GM21619 (cell line): ENCODE measurements around the gene MAP2K1.
"Not testable (repeated sequence)": the region's sequence is repeated elsewhere in the genome, so short reads cannot be mapped to it uniquely, and the experiment has no call there.

Experiments used
- ATAC-seq: cut with Tn5 transposase; IDR thresholded peaks from one replicate; pipeline ENCODE4 v1.9.1; 2021; ENCODE audit not compliant: unreplicated experiment

Gene MAP2K1

DNA sequence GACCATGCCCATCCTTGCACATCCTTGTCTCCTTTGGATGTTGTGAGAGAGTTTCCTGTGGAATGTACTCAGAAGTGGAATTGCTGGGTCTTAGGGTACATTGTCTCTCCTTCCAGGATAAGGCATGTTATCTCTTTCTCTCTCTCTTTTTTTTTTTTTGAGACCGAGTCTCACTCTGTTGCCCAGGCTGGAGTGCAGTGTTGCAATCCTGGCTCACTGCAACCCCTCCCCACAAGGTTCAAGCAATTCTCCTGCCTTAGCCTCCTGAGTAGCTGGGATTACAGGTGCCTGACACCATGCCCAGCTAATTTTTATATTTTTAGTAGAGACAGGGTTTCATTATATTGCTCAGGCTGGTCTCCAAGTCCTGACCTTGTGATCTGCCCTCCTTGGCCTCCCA lies 6.3 kb downstream of the MAP2K1 start:
- not testable (repeated sequence) for ATAC-seq

DNA sequence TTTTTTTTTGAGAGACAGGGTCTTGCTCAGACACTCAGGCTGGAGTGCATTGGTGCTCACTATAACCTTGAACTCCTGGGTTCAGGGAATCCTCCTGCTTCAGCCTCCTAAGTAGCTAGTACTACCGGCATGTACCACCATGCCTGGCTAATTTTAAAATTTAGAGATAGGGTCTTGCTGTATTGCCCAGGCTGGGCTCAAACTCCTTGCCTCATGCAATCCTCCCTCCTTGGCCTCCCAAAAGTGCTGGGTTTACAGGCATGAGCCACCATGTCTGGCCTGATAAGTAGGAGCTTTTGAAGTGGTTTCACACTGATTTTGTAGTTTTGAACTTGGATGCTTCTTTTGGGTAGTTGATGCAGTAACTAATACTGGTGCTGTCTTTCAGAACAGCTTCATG lies 7.8 kb downstream of the MAP2K1 start:
- no peak for ATAC-seq

DNA sequence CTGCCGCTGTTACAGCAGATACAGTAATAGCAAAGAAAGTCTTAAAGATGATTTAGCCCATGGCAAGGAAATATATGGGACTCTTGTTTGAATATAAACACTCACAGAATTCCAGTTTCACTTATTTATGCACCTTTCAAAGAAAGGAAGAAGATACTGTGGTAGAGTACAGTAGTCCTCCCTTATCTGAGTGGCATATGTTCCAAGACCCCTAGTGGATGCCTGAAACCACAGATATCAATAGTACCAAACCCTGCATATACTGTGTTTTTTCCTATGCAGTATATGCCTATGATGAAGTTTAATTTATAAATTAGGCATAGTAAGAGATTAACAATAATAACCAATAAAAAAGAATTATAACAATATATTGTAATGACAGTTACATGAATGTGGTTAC lies 8.2 kb downstream of the MAP2K1 start:
- ATAC-seq = no peak

DNA sequence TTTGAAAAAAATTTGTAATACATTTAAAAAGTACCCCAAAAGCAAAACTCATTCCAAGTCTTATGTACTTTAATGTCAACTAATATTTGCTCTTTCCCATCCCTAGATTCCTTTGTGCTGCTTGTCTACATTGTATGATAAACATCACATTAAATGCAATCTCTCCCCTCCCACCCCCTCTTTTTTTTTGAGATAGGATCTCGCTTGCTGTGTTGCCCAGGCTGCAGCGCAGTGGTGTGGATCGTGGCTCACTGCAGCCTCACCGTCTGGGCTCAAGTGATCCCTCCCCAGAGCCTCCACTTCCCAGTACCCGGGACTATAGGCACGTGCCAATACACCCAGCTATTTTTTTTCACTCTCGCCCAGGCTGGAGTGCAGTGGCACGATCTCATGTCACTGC lies 12.6 kb downstream of the MAP2K1 start:
- no peak for ATAC-seq

DNA sequence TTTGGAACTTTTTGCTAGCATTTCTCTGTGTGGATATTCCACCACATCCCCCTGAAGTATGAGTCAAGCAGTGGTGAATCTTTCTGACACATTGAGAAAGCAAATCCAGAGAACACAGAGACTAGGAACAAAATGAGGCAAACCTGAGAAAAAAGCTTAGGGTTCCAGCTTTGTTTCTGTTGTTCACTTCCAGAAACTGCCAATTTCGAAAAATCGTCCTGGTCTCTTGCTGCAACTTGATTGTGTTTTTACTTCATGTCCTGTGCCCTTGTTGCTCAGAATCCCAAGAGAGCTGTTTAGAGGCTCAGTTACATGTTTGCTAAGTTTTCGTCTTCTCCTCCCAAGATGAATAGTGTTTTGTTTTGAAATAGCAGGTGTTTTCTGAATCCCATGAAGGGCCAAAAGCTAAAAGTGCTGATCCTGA lies 13.7 kb downstream of the MAP2K1 start:
- ATAC-seq = no peak

DNA sequence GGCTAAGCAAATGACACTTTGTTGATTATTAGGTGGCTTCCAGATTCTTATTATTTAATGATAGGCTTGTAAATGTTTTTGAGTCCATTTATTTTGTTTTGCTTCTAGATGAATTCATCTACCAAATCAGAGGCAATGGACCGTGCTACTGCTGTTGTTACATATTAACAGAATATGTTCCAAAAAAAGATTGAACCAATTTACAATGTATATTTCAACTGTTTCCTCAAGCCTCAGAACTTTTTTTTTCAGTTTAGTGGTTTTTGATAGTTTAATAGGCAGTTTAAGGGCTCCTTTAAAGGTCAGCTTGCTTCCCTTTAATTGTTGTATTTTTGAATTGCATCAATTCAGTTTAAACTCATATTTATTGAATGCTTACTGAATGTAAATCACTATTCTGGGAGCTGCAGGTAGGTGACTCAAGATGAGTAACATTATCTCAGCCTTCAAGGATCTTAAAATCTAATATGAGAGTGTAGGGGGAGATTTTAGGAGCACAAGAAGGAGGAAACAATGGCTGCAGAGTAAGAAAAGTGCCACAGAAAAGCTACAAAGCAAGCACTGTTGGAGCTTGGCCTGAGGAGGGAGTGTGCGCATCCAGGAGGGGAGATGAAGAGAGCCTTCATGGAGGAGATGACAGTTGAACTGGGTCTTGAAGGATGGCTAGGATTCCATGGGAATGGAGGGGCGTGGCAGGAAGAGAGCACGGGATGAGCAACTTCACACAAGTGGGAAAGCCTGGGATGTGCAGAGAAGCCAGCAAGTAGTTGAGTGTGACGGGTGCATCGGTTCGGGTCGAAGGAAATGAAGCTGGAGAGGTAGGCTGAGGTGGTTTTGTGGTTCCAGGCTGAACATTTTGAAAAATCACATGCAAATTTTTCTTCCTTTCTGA lies 14.7 kb downstream of the MAP2K1 start:
- no peak for ATAC-seq

DNA sequence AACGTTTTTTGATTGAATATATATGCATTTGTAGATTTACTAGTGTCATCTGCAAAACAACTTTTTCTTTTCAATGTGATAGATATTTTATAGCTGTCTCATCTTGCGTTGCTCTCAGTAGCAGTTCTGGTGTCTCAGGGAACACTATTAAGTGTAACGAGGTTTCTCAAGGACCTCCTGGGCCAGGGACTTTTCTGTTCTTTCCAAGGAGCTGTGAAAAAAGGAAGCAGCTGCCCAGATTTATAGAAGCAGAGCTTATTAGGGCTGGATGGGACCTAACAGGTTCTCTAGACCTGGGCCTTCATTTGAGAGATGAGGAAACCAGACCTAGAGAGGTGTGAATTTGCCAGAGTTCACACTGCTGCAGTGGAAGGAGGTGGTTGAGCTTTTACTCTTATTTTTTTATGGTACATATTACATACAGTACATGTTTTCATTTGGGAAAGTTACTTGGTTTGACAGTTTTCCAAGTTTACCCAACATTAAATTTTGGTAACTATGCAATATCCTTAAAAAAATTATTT lies 16.1 kb downstream of the MAP2K1 start:
- ATAC-seq = no peak

DNA sequence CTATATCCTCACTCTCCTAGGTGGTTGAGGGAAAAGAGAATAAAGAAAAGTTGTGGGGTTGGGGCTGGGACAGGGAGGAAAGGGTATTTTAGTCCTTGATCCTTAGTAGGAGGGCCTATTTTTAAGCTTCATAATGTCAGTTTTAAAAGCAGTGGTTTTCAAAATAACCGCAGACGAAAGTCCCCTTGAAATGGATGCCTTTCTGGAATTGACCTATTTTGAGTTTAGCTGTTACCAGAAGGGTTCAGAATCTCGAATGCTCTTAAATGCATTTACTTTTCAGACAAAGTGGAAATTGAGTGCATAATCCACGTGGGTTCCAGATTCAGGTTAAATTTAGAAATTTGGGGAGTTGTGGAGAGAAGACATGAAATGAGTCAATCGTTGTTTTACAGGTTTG lies 16.6 kb downstream of the MAP2K1 start:
- ATAC-seq = no peak

DNA sequence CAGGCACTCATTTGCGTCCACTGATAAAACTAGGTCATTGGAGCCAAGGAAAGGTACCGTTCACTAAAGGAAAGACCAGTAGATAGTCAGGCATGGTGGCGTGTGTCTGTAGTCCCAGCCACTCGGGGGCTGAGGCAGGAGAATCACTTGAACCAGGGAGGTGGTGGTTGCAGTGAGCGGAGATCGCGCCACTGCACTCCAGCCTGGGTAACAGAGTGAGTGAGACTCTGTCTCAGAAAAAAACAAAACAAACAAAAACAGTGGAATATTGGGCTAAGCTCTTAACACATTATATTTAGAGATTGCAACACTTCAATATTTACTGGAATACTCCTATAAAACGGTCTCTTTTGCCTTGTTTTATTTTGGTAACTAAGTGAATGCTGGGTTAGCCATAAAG lies 17.4 kb downstream of the MAP2K1 start:
- ATAC-seq = no peak

DNA sequence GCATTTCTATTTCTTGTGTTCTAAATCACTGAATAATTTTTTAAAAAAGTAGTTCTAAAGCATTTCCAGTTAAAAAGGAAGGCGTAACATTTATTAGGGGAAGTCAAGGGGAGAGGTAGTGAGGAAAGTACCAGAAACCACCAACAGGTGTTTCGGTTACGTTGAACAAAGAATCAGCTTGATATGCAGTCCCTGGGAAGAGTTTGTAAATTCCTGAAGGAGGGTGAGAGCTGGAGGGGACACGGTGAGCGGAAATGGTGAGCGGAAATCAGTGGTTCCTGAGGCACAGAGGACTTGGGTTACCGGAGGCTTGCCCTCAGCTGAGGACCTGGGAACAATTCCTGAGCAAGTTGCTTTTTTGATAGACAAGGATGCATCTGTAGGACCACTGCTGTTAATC lies 17.8 kb downstream of the MAP2K1 start:
- ATAC-seq = no peak

DNA sequence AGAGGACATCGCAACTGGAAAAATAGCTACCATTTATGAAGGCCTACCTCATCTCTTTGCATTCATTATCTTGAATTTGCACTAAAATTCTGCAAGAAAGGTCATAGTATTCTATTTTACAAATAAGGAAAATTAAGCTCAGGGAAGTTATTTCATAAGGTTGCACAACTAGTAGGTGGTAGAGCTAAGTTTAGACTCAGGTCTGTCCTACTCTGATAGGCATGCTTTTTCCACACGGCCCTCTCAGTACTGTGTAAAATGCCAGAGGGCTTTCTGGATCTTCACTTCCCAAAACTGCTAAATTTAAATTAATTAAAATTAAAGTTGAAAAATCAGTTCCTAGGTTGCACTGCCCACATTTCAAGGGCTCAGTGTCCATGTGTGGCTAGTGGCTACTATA lies 18.3 kb downstream of the MAP2K1 start:
- ATAC-seq = no peak

DNA sequence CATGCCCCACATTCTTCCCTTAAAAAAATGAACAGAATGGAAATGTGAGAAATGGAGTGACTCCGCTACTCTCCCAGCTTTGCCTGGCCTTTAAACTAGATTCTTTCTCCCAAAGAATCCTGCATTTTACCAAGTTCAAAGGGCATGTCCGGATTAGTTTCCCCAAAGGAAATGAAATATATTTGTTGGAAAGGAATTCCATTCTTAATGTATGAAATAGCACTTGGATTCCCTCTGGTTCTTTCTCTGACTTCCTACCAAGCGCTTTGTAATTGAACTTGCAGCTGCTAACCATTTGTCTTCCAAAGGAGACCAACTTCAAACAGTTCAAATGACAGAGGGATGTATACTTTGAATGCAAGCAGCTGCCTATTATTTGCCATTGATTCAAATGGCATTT lies 18.9 kb downstream of the MAP2K1 start:
- no peak for ATAC-seq

DNA sequence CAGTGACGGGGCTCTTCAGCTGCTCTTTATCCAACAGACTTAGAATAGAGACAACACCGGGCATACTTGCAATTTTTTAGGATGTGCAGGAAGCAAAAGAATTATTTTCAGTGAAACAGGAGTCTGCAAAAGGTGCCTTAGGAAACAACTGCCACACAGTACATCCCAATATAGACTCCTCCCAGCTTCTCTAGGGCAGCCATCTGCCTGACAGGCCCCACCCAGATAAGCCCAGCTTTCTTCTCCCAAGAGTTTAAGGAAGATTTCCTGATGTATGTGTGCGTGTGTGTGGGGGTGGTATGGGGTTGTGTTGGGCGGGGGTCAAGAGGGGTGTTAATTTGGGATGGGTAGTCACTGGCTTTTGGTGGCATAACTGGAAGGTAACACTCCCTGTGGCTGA lies 21.5 kb downstream of the MAP2K1 start:
- ATAC-seq = no peak

DNA sequence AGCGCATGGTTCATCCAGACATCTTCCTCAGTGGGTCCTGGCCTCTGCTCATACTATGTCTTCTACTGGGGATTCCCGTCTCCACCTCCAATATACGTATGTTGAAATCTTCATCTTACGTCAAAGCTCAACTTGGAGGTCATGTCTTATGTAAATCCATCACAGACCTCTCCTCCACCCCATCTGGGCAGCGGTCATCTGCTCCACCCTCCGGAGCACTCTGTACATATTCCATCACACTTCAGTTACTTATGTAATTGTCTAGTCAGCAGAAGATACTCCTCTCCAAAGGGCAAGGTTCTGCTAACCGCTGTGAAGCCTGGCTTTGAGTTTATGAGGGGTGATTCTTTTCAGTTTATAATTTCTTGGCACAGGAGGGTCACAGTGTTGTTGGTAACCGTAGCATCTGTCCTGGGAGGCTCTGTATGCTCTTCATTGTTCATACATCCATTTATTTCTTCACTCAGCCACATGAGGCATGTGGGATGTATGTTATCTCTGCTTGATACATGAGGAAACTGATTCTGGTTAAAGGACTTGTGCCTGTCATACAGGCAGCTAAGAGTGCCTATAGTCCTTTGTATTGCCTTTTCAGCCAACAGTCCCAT lies 22.1 kb downstream of the MAP2K1 start:
- no peak for ATAC-seq

DNA sequence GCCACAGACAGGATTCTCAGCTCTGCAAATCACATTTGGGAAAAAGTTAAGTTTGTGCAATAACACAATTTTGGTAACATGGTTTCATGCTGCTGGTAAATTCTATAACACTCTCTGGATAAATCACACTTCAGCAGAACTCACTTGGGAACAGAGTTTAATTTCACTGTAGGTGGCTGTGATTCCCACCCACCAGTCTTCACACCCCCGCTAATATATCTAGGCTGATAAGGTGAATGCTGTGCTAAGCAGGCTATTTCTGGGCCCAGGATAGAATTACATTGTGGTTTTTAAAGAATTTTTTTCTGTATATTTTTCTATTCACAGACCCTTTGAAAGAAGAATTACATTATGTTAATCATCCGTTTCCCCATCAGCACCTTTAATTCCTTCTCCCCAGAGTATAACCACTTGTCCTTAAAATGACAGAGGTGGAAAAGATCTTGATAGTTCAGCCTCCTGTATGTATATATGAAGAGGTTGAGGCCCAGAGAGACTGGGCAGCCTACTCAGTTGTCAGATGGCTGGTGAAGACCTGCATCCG lies 22.9 kb downstream of the MAP2K1 start:
- no peak for ATAC-seq

DNA sequence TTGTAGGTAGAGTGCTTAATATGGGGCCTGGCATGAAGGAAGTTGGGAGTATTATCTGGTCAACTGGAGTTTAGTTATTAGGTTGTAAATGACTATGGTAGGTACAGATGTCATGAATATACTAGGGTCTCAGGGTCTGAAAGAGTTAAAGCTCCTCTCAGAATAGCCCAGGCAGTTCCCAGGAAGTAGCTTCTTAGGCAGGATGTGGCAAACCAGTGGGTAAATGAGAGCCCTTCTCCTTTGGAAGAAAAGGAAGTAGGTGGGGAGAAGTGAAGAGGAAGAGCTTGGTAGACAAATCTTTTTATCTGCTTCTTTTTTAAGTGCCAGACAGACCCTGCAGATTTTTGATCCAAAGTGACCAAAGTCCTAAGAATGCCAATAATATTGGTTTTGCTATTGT lies 24.5 kb downstream of the MAP2K1 start:
- ATAC-seq = no peak

DNA sequence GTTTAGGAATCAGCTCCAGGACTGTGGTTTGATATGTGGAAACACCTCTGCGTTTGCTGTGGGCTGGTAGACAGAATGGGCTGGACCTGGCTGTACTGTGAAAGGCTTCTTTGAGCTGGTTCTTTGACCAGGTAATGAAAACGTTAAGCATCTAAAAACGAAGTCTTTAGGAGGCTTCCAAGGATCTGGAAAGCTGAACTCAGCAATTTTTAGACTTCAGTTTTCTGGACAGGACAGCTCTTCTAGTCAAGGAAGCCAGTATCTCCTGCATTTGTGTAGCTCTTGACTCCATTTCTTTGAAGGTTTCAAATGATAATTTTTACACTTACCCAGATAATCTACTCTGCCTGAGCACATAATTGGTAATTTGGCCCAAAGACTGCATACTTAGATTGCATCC lies 25.5 kb downstream of the MAP2K1 start:
- ATAC-seq = no peak

DNA sequence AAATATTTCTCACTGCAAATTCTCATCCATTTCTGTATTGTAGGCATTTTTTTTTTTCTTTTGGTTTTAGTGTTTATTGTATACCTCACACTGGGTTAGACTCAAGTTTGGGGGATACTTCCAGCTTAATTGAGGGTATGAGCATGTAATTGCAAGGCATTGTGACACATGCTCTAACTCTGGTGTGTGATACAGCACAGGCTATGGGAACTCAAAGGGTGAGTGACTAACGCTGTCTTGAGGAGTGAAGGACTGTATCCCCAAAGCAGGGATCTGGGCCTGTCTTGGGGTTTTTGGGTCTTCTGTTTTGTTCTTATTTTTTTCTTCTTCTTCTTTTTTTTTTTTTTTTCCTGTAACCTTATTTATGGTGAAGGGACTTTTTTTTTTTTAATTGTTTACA lies 26.9 kb downstream of the MAP2K1 start:
- no peak for ATAC-seq

DNA sequence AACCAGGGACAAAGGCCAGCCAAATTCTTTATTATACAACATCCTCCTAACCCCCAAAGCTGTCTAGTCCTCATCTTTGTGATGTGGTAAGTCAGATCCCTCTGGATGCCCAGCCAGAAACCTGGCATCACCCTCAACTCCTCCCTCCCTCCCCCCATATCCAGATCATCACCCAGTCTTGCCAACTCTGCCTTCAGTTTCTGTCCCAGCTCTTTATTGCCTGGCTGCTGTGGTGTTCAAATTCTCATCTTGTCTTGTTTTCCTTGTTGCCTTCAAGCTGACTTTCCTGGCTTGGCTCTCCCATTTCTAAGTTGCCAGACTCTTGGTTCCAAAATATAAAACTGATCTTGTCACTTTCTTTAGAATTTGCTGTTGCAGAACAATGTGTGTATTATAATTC lies 28.6 kb downstream of the MAP2K1 start:
- no peak for ATAC-seq

DNA sequence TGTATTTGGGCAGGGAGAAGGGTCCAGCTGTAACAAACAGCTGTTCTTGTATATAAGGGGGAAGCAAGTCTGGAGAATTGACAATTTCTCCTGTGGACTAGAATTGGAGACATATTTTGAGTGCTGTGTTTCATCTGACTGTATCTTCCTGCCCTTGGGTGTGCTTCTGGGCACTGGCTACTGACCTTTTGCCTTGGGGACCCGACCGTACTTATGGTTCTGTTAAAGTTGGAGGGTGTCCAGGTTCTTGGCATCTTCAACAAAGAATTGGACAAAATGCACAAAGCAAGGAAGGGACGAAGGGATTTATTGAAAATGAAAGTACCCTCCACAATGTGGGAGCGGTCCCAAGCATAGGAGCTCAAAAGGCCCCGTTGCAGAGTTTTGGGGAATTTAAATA lies 31.0 kb downstream of the MAP2K1 start:
- ATAC-seq = no peak

DNA sequence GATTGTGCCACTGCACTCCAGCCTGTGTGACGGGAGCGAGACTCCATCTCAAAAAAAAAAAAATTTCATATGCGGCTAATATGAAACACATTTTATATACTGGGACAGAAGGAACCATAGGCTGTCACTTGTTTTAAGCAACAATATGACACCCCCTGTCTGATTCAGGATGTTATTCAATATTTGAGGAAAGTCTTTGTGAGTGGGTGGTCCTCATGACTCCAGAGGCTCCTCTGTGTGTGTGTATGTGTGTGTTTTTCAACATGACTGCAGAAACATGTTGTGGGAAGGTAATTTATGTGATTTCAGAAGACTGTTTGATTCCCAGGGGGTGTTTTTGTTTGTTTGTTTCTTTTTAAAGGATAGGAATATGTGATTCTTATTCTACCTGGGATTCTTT lies 32.8 kb downstream of the MAP2K1 start:
- ATAC-seq = no peak

DNA sequence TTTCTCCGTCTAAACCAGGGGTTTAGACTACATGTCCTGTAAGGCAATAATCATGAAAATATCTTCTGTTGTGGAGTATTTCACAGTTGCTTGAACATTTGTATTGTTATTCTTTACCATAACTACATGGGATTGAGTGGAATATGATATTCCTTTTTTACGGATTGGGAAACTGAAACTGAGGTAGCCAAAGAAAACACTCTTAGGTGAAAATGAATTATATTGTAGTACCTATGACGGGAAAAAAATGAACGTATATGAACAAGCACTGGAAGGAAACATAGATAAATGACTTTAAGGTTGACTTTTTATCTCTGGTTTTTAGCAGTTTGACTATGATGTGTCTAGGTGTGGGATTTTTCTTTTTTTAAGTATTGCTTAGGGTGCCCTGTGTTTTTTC lies 35.6 kb downstream of the MAP2K1 start:
- ATAC-seq = no peak
